GM21723 (cell line): ENCODE results near the gene SNRNP40.
"Not testable (repeated sequence)": the region's sequence is repeated elsewhere in the genome, so short reads cannot be mapped to it uniquely, and the experiment has no call there.

Experiments
- ATAC-seq: cut with Tn5 transposase; IDR thresholded peaks from one replicate; pipeline ENCODE4 v1.9.1; 2021; ENCODE audit warnings: mild to moderate bottlenecking, moderate library complexity; ENCODE audit not compliant: unreplicated experiment

Gene SNRNP40

GRCh38 chr1:31287791-31288190 is 8.8 kb downstream of the SNRNP40 start:
- not testable (repeated sequence) for ATAC-seq

- not testable (repeated sequence) for ATAC-seq
These were observed 14.2 kb downstream of the SNRNP40 start for GRCh38 chr1:31282426-31282825.

GRCh38 chr1:31273619-31274018 is 23.0 kb downstream of the SNRNP40 start:
- ATAC-seq: no peak

- ATAC-seq: no peak
These were observed 24.2 kb downstream of the SNRNP40 start for GRCh38 chr1:31272369-31272768.

- ATAC-seq: no peak
These were observed 30.0 kb downstream of the SNRNP40 start for GRCh38 chr1:31266547-31266946.

GRCh38 chr1:31264790-31265386 is 31.7 kb downstream of the SNRNP40 start:
- no peak for ATAC-seq

GRCh38 chr1:31263408-31263807 is 33.2 kb downstream of the SNRNP40 start:
- no peak for ATAC-seq

- not testable (repeated sequence) for ATAC-seq
These were observed 34.2 kb downstream of the SNRNP40 start for GRCh38 chr1:31262393-31262792.

GRCh38 chr1:31261916-31262315 is 34.7 kb downstream of the SNRNP40 start:
- ATAC-seq: no peak

GRCh38 chr1:31259746-31260145 is 36.8 kb downstream of the SNRNP40 start:
- no peak for ATAC-seq

- ATAC-seq: no peak
These were observed 38.0 kb downstream of the SNRNP40 start for GRCh38 chr1:31258581-31258980.

- no peak for ATAC-seq
These were observed 39.4 kb downstream of the SNRNP40 start for GRCh38 chr1:31257213-31257612.

GRCh38 chr1:31249854-31250253 is 46.7 kb downstream of the SNRNP40 start:
- ATAC-seq: no peak

GRCh38 chr1:31248276-31248675 is 48.3 kb downstream of the SNRNP40 start:
- ATAC-seq: no peak

- ATAC-seq: no peak
These were observed 52.3 kb downstream of the SNRNP40 start for GRCh38 chr1:31244326-31244725.

GRCh38 chr1:31243501-31244286 is 52.9 kb downstream of the SNRNP40 start:
- no peak for ATAC-seq

GRCh38 chr1:31241321-31241720 is 55.3 kb downstream of the SNRNP40 start:
- no peak for ATAC-seq

GRCh38 chr1:31239653-31240241 is 56.8 kb downstream of the SNRNP40 start, which contains the start of gene NKAIN1:
TSS of gene NKAIN1 (minus strand) at chr1:31239887. CDS start at chr1:31239547, 340 bp downstream.
- ATAC-seq: no peak

GRCh38 chr1:31238986-31239613 is 57.5 kb downstream of the SNRNP40 start:
- ATAC-seq: no peak

GRCh38 chr1:31238612-31238985 is 58.0 kb downstream of the SNRNP40 start:
- ATAC-seq: no peak

GRCh38 chr1:31234870-31235269 is 61.7 kb downstream of the SNRNP40 start:
- no peak for ATAC-seq
